T-helper 22 cell (primary cell): Measurements from ENCODE around the gene NSG2.

Experiments used
- DNase-seq: peaks from one replicate; pipeline ENCODE4 v3.0.0-alpha.2; 2020; ENCODE audit warnings: low read depth

NSG2 gene

GRCh38 chr5:174149989-174150388 is 104.5 kb downstream of the NSG2 start:
- no peak for DNase-seq

DNA sequence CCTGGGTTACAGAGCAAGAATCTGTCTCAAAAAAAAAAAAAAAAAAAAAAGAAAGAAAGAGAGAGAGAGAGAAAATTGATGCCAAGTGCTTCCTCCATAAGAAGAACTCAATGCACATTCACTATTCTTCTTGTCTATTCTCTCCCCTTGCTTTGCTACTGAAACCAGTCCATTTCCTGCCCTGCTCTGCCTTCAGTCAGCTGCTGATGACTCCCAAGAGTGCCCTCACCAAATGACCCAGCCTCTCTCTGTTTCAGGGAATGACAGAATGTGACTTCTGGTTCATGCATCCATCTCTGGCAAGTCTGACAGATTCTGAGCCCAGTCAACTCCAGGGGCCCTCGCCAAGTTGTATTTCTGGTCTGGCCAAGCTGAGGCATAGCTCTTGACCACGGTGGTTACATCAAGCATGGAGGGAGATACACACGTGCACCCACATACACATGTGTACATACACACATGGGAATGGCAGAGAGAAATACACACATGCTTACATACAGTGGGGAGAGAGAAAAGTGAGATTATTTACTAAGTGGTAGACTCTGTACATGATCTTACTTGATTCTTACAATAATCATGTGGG is 106.2 kb downstream of the NSG2 start:
- DNase-seq, result no peak

DNA sequence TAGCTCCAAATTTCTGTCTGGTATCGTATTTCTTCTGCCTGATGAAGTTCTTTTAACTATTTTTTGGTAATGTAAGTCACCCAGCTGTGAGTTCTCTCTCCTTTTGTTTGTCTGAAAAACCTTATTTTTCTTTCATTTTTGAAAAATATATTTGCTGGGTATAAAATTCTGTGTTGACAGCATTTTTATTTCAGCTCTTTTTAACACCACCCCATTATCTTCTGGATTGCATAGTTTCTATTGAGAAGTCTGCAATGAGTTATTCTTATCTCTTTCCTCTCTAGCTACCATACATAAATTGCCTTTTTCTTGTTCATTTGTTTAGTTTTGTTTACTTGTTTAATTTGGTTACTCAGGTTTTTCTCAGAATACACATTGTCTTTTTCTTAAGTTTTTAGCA is 109.1 kb downstream of the NSG2 start:
- no peak for DNase-seq

DNA sequence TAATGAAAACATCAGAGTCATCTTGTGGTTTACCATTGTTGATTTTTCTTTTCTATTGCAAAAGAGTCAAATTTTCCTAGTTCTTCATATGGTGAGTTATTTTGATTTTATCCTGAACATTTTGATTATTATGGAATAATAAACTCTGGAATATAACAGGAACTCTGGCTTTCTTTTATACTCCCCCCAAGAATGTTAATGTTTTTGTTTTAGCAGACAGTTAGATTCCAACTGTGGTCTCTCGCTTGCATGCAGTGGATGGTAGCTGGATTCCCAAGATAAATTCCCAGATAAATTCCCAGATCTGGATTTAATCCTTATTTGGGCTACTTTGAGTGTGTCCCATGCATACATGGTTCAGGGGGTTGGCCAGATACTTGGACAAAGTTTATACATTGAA is 109.8 kb downstream of the NSG2 start:
- no peak for DNase-seq

DNA sequence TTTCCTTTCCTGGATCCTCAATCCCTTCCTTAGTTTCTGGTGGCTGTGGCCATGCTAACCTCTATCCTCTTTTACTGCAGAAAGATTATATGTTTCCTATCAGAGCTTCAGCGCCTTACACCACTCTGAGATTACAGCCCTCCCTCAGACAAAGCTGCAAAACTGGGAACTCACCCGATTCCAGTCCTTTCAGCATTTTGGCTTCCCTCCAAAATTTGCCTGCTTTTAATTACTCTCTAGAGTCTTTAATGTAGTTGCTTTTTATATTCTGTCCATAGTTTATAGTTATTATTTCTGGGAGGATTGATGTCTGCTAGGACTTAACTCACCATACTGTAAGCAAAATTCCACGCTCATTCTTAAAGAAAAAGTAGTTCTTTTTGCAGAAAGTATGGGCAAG is 110.2 kb downstream of the NSG2 start:
- no peak for DNase-seq

GRCh38 chr5:174157048-174157447 is 111.5 kb downstream of the NSG2 start:
- no peak for DNase-seq
